Measurements from ENCODE around the gene IYD. TPM values are rescaled to one million over a fixed set of nuclear protein-coding genes. Genes with fewer than 3 reads are reported as not detected.
A peak's percentile ranks its signal among the peaks of the same experiment; 100 is the strongest.

IYD gene
- total and polyA plus RNA-seq, 9 of the 15 experiments (the other 6 are each of a cell fraction or from before 2014, with no cell fraction given), result not detected

- intact Hi-C loops (cut with micrococcal nuclease), result no loop called here
- Histone ChIP-seq H3K36me3 (ENCODE audit: control insufficient read depth, insufficient read depth, low read length) (no peaks in the 10 kb centered on the region), H3K4me3 (no peak overlapping the region), H3K9me3 (replicated peaks; ENCODE audit: control insufficient read depth, insufficient read depth, low read depth, low read length) (no peaks in the 10 kb centered on the region), H3K9me1 (ENCODE audit: control insufficient read depth, insufficient read depth, low read length) (no peaks in the 10 kb centered on the region), H3K4me2 (ENCODE audit: insufficient read depth, low read length) (no peak overlapping the region), H3K9ac (ENCODE audit: insufficient read depth in 1 of 2, low read depth in 2 of 2, low read length in 2 of 2) (no peak overlapping the region), H3K79me2 (ENCODE audit: control insufficient read depth, insufficient read depth, low read length) (no peaks in the 10 kb centered on the region), H3K27ac (ENCODE audit: extremely low read depth, low read depth, low read length) (no peak overlapping the region), H3K27me3 (ENCODE audit: control insufficient read depth in 2 of 2, insufficient read depth in 2 of 2, low read length in 2 of 2) (peaks cover 4 to 12% of the 10 kb centered on the region in 2 experiments; a peak in 3 of 5 replicates), H4K20me1 (replicated peaks; ENCODE audit: control insufficient read depth, insufficient read depth, low read length) (no peaks in the 10 kb centered on the region), H2AFZ (ENCODE audit: low read depth, low read length) (no peak overlapping the region), H3K4me1 (replicated peaks in 1 of 2; ENCODE audit: control insufficient read depth in 2 of 2, insufficient read depth in 2 of 2, low read length in 2 of 2) (no peaks in the 10 kb centered on the region; a peak in 1 of 5 replicates)
- in situ Hi-C loops (cut with MboI), result no loop called here
- no peak for DNase-seq (ENCODE audit: extremely low read depth in 1 of 4, low spot score in 3 of 4)
- ChIA-PET CTCF (ENCODE audit: low intra/inter-chr PET ratio) (interaction anchor here (0.6 to 2.3 kb wide), 3 partner anchors 248 to 283 kb away, joined by 3 to 5 read pairs (median 4); no protein-coding TSS in a partner anchor), POLR2A (interaction anchor here (1.0 kb wide), 2 partner anchors 82 to 329 kb away, joined by 3 read pairs; partner anchors contain the start of gene RAET1L)
- BruUV-seq (replicated peaks), result no TSS peak
- WGBS (ENCODE audit: insufficient coverage, low coverage, missing lambda C conversion rate), result 0% methylated on average over 1 of the region's 1 CpG
- no peak for ATAC-seq
- no peak for FAIRE-seq
- TF ChIP-seq ZNF23 (CRISPR knock-in tag; IDR thresholded peaks at IDR 0.05) (no peak), MCM7 (IDR thresholded peaks at IDR 0.05) (no peak), PBX2 (CRISPR knock-in tag; IDR thresholded peaks at IDR 0.05; ENCODE audit: low read depth) (no peak), PBX2 (tag; conservative IDR thresholded peaks at IDR 0.05; ENCODE audit: low read depth) (no peak), RBM25 (IDR thresholded peaks at IDR 0.05; ENCODE audit: low read depth, low read length, severe bottlenecking) (peak; percentile 73), MGA (IDR thresholded peaks at IDR 0.05) (0 out of 2 replicates have a peak, but pooled peaks have one; percentile 16), ZNF217 (CRISPR knock-in tag; IDR thresholded peaks at IDR 0.05) (no peak), PHB (CRISPR knock-in tag; IDR thresholded peaks at IDR 0.05) (no peak), SIRT6 (IDR thresholded peaks at IDR 0.05; ENCODE audit: low read depth, low read length) (no peak)
These were observed 15.4 kb upstream of the IYD start for GRCh38 chr6:150353445-150353844.

Data from K562 (cell line).